ENCODE data around the gene MEOX1.

DNA sequence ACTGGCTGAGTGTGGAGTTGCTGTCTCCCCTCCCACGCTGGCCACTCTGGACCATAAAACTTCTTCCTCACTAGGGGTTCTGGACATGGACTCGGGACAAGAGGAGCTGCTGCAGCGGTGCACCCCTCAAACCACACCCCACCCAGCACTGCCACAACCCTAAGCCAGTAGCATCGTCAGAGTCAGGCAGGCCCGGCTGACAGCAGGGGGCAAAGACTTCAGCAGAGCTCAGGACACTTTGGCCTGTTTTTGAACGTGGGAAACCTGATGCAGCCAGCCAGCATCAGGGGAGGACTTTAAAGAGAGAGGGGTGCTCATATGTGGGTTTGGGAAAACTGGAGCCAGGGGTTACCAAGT, 9.6 kb downstream of the MEOX1 start:
- TF ChIP-seq EP300 (IDR thresholded peaks at IDR 0.05), result no peak
- TF ChIP-seq, protein P1, sequence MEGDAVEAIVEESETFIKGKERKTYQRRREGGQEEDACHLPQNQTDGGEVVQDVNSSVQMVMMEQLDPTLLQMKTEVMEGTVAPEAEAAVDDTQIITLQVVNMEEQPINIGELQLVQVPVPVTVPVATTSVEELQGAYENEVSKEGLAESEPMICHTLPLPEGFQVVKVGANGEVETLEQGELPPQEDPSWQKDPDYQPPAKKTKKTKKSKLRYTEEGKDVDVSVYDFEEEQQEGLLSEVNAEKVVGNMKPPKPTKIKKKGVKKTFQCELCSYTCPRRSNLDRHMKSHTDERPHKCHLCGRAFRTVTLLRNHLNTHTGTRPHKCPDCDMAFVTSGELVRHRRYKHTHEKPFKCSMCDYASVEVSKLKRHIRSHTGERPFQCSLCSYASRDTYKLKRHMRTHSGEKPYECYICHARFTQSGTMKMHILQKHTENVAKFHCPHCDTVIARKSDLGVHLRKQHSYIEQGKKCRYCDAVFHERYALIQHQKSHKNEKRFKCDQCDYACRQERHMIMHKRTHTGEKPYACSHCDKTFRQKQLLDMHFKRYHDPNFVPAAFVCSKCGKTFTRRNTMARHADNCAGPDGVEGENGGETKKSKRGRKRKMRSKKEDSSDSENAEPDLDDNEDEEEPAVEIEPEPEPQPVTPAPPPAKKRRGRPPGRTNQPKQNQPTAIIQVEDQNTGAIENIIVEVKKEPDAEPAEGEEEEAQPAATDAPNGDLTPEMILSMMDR (IDR thresholded peaks at IDR 0.05), result no peak

Measured in suprapubic skin (tissue), 3 donors.